H1 (cell line): ENCODE measurements around the gene TGM5. TPM values are rescaled to one million over a fixed set of nuclear protein-coding genes. Genes with fewer than 3 reads are reported as not detected.

Experiments
- RBBP5 ChIP-seq: IDR thresholded peaks from 2 replicates; pipeline ENCODE4 v1.7.1; 2012; ENCODE audit warnings: low read depth, mild to moderate bottlenecking, inconsistent platforms, low read length, moderate library complexity, borderline replicate concordance
- polyA plus RNA-seq, 7 experiments: library from polyadenylated mRNA; depleted of rRNA in 3 of 7; stranded (reverse) in 5 of 7; unstranded in 2 of 7; fragments of >200 nt in 5 of 7; fragments of 200-250 nt in 2 of 7; gene quantifications; 1 replicate in 5 of 7; 2 replicates in 1 of 7; 4 replicates in 1 of 7; pipeline versions ENCODE4 v1.2.1 to v1.2.3, GENCODE V29; 2011 to 2013; ENCODE audit warnings: missing spikeins in 2 of 7, mixed read lengths in 2 of 7
- total RNA-seq: library from RNA; stranded (reverse); fragmentation: NEBNext Ultra II Directional; extraction: Animal tissue kit (Norgen Biotek cat#: 25700); gene quantifications from 2 replicates; pipeline ENCODE4 v1.2.1, GENCODE V29; 2021
- TF ChIP-seq, protein P1 (sequence below), 3 experiments: IDR thresholded peaks; 1 replicate in 2 of 3; 2 replicates in 1 of 3; pipeline versions ENCODE4 v1.5.1 to v1.6.1; 2011; ENCODE audit warnings: low read length in 3 of 3, mild to moderate bottlenecking in 3 of 3, inconsistent platforms in 2 of 3, low read depth in 1 of 3, moderate library complexity in 1 of 3; ENCODE audit not compliant: insufficient read depth in 1 of 3; ENCODE audit errors: control extremely low read depth in 1 of 3

Gene TGM5
- total and polyA plus RNA-seq, 2 of the 8 experiments (the other 6 are each of a cell fraction or from before 2014, with no cell fraction given), result not detected

DNA sequence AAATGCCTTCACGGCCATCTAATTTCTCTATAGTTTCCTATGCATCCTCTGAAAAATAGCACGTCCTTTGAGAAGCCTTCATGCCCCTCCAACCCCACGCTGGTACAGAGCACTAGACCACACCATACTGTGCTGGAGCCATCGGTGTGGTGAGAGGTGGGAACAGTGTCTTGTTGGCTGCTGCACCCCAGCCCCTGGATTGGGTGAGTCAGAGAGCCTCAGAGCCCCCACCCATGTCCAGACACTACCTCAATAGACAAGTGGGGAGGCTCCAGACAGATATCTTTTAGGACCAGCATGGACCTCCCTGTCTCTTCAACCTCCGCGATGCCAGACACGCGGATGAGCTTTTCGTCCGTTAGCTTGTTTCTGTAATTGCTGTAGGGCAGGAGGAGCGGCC is 12.1 kb upstream of the TGM5 start (continued):
- TF ChIP-seq RBBP5, result no peak
- TF ChIP-seq, protein P1, sequence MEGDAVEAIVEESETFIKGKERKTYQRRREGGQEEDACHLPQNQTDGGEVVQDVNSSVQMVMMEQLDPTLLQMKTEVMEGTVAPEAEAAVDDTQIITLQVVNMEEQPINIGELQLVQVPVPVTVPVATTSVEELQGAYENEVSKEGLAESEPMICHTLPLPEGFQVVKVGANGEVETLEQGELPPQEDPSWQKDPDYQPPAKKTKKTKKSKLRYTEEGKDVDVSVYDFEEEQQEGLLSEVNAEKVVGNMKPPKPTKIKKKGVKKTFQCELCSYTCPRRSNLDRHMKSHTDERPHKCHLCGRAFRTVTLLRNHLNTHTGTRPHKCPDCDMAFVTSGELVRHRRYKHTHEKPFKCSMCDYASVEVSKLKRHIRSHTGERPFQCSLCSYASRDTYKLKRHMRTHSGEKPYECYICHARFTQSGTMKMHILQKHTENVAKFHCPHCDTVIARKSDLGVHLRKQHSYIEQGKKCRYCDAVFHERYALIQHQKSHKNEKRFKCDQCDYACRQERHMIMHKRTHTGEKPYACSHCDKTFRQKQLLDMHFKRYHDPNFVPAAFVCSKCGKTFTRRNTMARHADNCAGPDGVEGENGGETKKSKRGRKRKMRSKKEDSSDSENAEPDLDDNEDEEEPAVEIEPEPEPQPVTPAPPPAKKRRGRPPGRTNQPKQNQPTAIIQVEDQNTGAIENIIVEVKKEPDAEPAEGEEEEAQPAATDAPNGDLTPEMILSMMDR (IDR thresholded peaks at IDR 0.05; ENCODE audit: control extremely low read depth in 1 of 3, insufficient read depth in 1 of 3, low read depth in 1 of 3, low read length in 3 of 3), result no peak
